Measurements from ENCODE around the gene FERMT2.

- TF ChIP-seq CTCF (IDR thresholded peaks at IDR 0.05), result no peak
- no peak for TF ChIP-seq POLR2A (IDR thresholded peaks at IDR 0.05)
These were observed 9.8 kb upstream of the FERMT2 start for GRCh38 chr14:52960627-52961026.

Measured in uterus (tissue), 2 donors.